Vagina (tissue), 2 donors: ENCODE measurements around the gene EML6. TPM values are rescaled to one million over a fixed set of nuclear protein-coding genes. Genes with fewer than 3 reads are reported as not detected.

Source experiments
- DNase-seq, 2 donors: peaks; one replicate each; pipeline ENCODE4 v3.0.0-alpha.2; 2017; ENCODE audit errors: extremely low spot score in 2 of 2
- H3K27ac ChIP-seq: fragments of 200-600 bp; sonication (generic); one replicate; pipeline ENCODE4 v1.5.1; 2019
- H3K27me3 ChIP-seq: fragments of 200-600 bp; sonication (generic); one replicate; pipeline ENCODE4 v1.5.1; 2019
- H3K36me3 ChIP-seq, 2 donors: fragments of 200-600 bp; sonication (generic); one replicate each; pipeline ENCODE4 v1.5.1; 2017 to 2019
- H3K4me1 ChIP-seq: fragments of 200-600 bp; sonication (generic); one replicate; pipeline ENCODE4 v1.5.1; 2019
- H3K4me3 ChIP-seq, 2 donors: fragments of 200-600 bp; sonication (generic); 1 replicate in 1 of 2; 2 replicates in 1 of 2; pipeline ENCODE4 v1.5.1; 2016 to 2019
- H3K9me3 ChIP-seq: fragments of 200-600 bp; sonication (generic); one replicate; pipeline ENCODE4 v1.5.1; 2019
- CTCF ChIP-seq, 3 experiments: fragments of 450-650 bp in 2 of 3; fragments of 200-600 bp in 1 of 3; sonication (generic) in 1 of 3; IDR thresholded peaks; one replicate each; pipeline ENCODE4 v1.5.1; 2017 to 2019; ENCODE audit warnings: antibody characterized with exemption in 3 of 3, mild to moderate bottlenecking in 2 of 3, moderate library complexity in 2 of 3
- POLR2A ChIP-seq, 2 donors: fragments of 450-650 bp; IDR thresholded peaks; one replicate each; pipeline ENCODE4 v1.6.1; 2017; ENCODE audit warnings: antibody characterized with exemption in 2 of 2, mild to moderate bottlenecking in 2 of 2, moderate library complexity in 2 of 2
- POLR2AphosphoS5 ChIP-seq, 2 donors: sonication (generic); formaldehyde crosslinking; IDR thresholded peaks; one replicate each; pipeline ENCODE4 v1.9.0; 2017; ENCODE audit warnings: antibody characterized with exemption in 2 of 2, mild to moderate bottlenecking in 2 of 2, low read depth in 1 of 2; ENCODE audit not compliant: insufficient read depth in 1 of 2
- intact Hi-C: fragments of 100-400 bp; cut with DNase I; formaldehyde crosslinking; loops from one replicate; pipeline ENCODE4 v1.15.1; 2023
- small RNA-seq: library from RNA; depleted of rRNA; stranded (forward); fragments of <200 nt; gene quantifications from one replicate; pipeline ENCODE3, GENCODE V24; 2016
- total RNA-seq: library from RNA; depleted of rRNA; stranded (reverse); fragments of >200 nt; gene quantifications from one replicate; pipeline ENCODE4 v1.2.3, GENCODE V29; 2016

Gene EML6
- total RNA-seq, 1 donor from 2014 or later = 1.7 TPM

- Histone ChIP-seq H3K4me1 (peaks cover 53% of the 10 kb centered on the region), H3K4me3 (no peak overlapping the region), H3K27ac (no peak overlapping the region), H3K27me3 (no peaks in the 10 kb centered on the region), H3K9me3 (no peaks in the 10 kb centered on the region), H3K36me3 (no peaks in the 10 kb centered on the region)
- TF ChIP-seq POLR2A (IDR thresholded peaks at IDR 0.05) (no peak), POLR2AphosphoS5 (IDR thresholded peaks at IDR 0.05; ENCODE audit: insufficient read depth in 1 of 2, low read depth in 1 of 2) (no peak), CTCF (IDR thresholded peaks at IDR 0.05) (no peak)
- no peak for DNase-seq
- intact Hi-C loops = loop anchor here (10.0 kb wide), 1 partner anchor 146 kb away; no protein-coding TSS in a partner anchor
Observed at GRCh38 chr2:55018619-55019018, 295.2 kb downstream of the EML6 start.

GRCh38 chr2:55019526-55020258, 296.2 kb downstream of the EML6 start:
- peaks cover 54% of the 10 kb centered on the region for H3K4me1 ChIP-seq
- no peak for DNase-seq
- H3K9me3 ChIP-seq = no peaks in the 10 kb centered on the region
- TF ChIP-seq POLR2AphosphoS5 (IDR thresholded peaks at IDR 0.05; ENCODE audit: insufficient read depth in 1 of 2, low read depth in 1 of 2) (no peak), CTCF (IDR thresholded peaks at IDR 0.05) (no peak)
- no peaks in the 10 kb centered on the region for H3K27me3 ChIP-seq
- H3K4me3 ChIP-seq = no peak overlapping the region
- no peak overlapping the region for H3K27ac ChIP-seq
- no peaks in the 10 kb centered on the region for H3K36me3 ChIP-seq
- intact Hi-C loops = loop anchor here (10.0 kb wide), 1 partner anchor 145 kb away; no protein-coding TSS in a partner anchor

Small RNAs within 50 kb of the gene (small RNA-seq; reads per million reads assigned to genes)
- gene RNU6-433P (not detected), gene RNU7-81P (not detected)
